GM12878 (cell line): ENCODE results near the gene ZBTB21. TPM values are rescaled to one million over a fixed set of nuclear protein-coding genes. Genes with fewer than 3 reads are reported as not detected.

Experiments used
- ATAC-seq: fragments of 200-7000 bp; cut with Tn5 transposase; 3 replicates; pipeline ENCODE4 v1.9.1; 2020; ENCODE audit warnings: mild to moderate bottlenecking, moderate library complexity
- BruUV-seq: library from RNA; stranded (reverse); fragments of 400-500 nt; replicated peaks from 2 replicates; lab custom pipeline; 2021; lab: Mats Ljungman, UMichigan
- CTCF ChIA-PET: fragments of 300-600 bp; sonication (Branson Sonifier 250); formaldehyde crosslinking; extraction: SDS; loops from one replicate; lab custom pipeline; 2021; ENCODE audit warnings: inconsistent platforms; lab: Yijun Ruan, JAX
- POLR2A ChIA-PET: fragments of 350-600 bp; formaldehyde crosslinking; extraction: SDS; loops from one replicate; lab custom pipeline; 2021; ENCODE audit warnings: inconsistent platforms; lab: Charles Lee
- RAD21 ChIA-PET: fragments of 300-600 bp; sonication (Branson Sonifier 250); formaldehyde crosslinking; loops from one replicate; lab custom pipeline; 2023; ENCODE audit warnings: antibody characterized with exemption; ENCODE audit not compliant: unreplicated experiment; lab: Charles Lee
- SMC1A ChIA-PET: fragments of 300-600 bp; sonication (Branson Sonifier 250); formaldehyde crosslinking; loops from one replicate; lab custom pipeline; 2023; ENCODE audit not compliant: unreplicated experiment, uncharacterized antibody; lab: Charles Lee
- DNase-seq: peaks from one replicate; pipeline ENCODE4 v3.0.0-alpha.2; 2011; ENCODE audit warnings: low read depth, low spot score
- FAIRE-seq: peaks from 3 replicates; lab custom pipeline; 2011; peaks lifted over from hg19 to GRCh38; lab: Jason Lieb, UNC
- H2AFZ ChIP-seq: 2 replicates; pipeline ENCODE4 v1.6.0; 2011; ENCODE audit warnings: low read depth, low read length, control low read depth; ENCODE audit not compliant: control insufficient read depth
- H3K27ac ChIP-seq: 2 replicates; pipeline ENCODE4 v1.5.1; 2011; ENCODE audit warnings: control low read depth; ENCODE audit not compliant: control insufficient read depth, insufficient read depth
- H3K27me3 ChIP-seq, 2 experiments: replicated peaks in 1 of 2; 2 replicates each; pipeline versions ENCODE4 v1.6.0 to v1.6.1; 2011; ENCODE audit warnings: low read length in 1 of 2; ENCODE audit not compliant: control insufficient read depth in 2 of 2, insufficient read depth in 2 of 2
- H3K36me3 ChIP-seq, 2 experiments: 2 replicates each; pipeline ENCODE4 v1.5.1; 2011; ENCODE audit warnings: low read length in 1 of 2; ENCODE audit not compliant: control insufficient read depth in 2 of 2, insufficient read depth in 2 of 2
- H3K4me1 ChIP-seq: 2 replicates; pipeline ENCODE4 v1.6.1; 2011; ENCODE audit warnings: mild to moderate bottlenecking, low read length, moderate library complexity, mixed read lengths; ENCODE audit not compliant: control insufficient read depth, insufficient read depth
- H3K4me2 ChIP-seq: 2 replicates; pipeline ENCODE4 v1.6.0; 2011; ENCODE audit warnings: control low read depth; ENCODE audit not compliant: control insufficient read depth, insufficient read depth
- H3K4me3 ChIP-seq: fragments of 200-600 bp; sonication (generic); 2 replicates; pipeline ENCODE4 v1.5.1; 2016
- H3K79me2 ChIP-seq: 2 replicates; pipeline ENCODE4 v1.6.0; 2011; ENCODE audit warnings: low read length; ENCODE audit not compliant: control insufficient read depth, insufficient read depth
- H3K9ac ChIP-seq: 2 replicates; pipeline ENCODE4 v1.8.0; 2011; ENCODE audit warnings: low read length, control low read depth, mixed read lengths; ENCODE audit not compliant: control insufficient read depth, insufficient read depth
- H3K9me3 ChIP-seq: replicated peaks from 3 replicates; pipeline ENCODE4 v1.5.1; 2011; ENCODE audit warnings: mild to moderate bottlenecking, low read length; ENCODE audit not compliant: control insufficient read depth, insufficient read depth
- H4K20me1 ChIP-seq: 2 replicates; pipeline ENCODE4 v1.6.0; 2011; ENCODE audit not compliant: control insufficient read depth, insufficient read depth
- CTCF ChIP-seq, 3 experiments: IDR thresholded peaks in 2 of 3; conservative IDR thresholded peaks in 1 of 3; 2 replicates each; pipeline ENCODE4 v1.5.1; 2011; ENCODE audit warnings: low read depth in 3 of 3, low read length in 3 of 3, mild to moderate bottlenecking in 3 of 3, control low read depth in 2 of 3, moderate library complexity in 2 of 3, inconsistent platforms in 1 of 3, mixed read lengths in 1 of 3; ENCODE audit not compliant: control insufficient read depth in 2 of 3, insufficient read depth in 1 of 3; ENCODE audit errors: extremely low read depth in 1 of 3
- E4F1 ChIP-seq: fragments of 450-650 bp; IDR thresholded peaks from 2 replicates; pipeline ENCODE4 v1.6.1; 2018; ENCODE audit warnings: borderline replicate concordance, mild to moderate bottlenecking; ENCODE audit not compliant: partially characterized antibody
- HDAC6 ChIP-seq: fragments of 200-600 bp; sonication (generic); IDR thresholded peaks from one replicate; pipeline ENCODE4 v1.8.0; 2017; ENCODE audit warnings: antibody characterized with exemption; ENCODE audit not compliant: unreplicated experiment
- IRF5 ChIP-seq: fragments of 450-650 bp; IDR thresholded peaks from 2 replicates; pipeline ENCODE4 v1.6.1; 2017; ENCODE audit warnings: borderline replicate concordance
- NBN ChIP-seq: fragments of 450-650 bp; IDR thresholded peaks from 2 replicates; pipeline ENCODE4 v1.6.1; 2016
- NR2C2 ChIP-seq: IDR thresholded peaks from 2 replicates; pipeline ENCODE4 v1.6.1; 2011; ENCODE audit warnings: borderline replicate concordance, low read depth; ENCODE audit not compliant: control insufficient read depth, insufficient read length
- POLR2AphosphoS5 ChIP-seq: IDR thresholded peaks from 2 replicates; pipeline ENCODE4 v1.6.1; 2011; ENCODE audit warnings: mild to moderate bottlenecking, low read length, inconsistent platforms
- REST ChIP-seq: IDR thresholded peaks from 2 replicates; pipeline ENCODE4 v1.6.1; 2012; ENCODE audit warnings: mild to moderate bottlenecking, low read depth, low read length
- YBX1 ChIP-seq: fragments of 450-650 bp; IDR thresholded peaks from 2 replicates; pipeline ENCODE4 v1.6.1; 2016; ENCODE audit warnings: antibody characterized with exemption
- WGBS: methylation state at CpG from one replicate; pipeline ENCODE4 v1.1.6; 2016; ENCODE audit warnings: low lambda C conversion rate; ENCODE audit not compliant: insufficient replicate concordance, insufficient coverage; ENCODE audit errors: missing lambda C conversion rate; 5-methylcytosine and 5-hydroxymethylcytosine counted together
- in situ Hi-C: fragments of 300-500 bp; cut with MboI; formaldehyde crosslinking; loops from 9 replicates; pipeline ENCODE4 v1.14.3; 2018; ENCODE audit warnings: mixed read lengths
- intact Hi-C: fragments of 100-400 bp; cut with micrococcal nuclease; formaldehyde crosslinking; loops from one replicate; pipeline ENCODE4 v1.14.2; 2022; ENCODE audit not compliant: unreplicated experiment
- polyA plus RNA-seq, 11 experiments: library from polyadenylated mRNA; depleted of rRNA in 4 of 11; unstranded in 6 of 11; stranded (reverse) in 5 of 11; fragments of >200 nt; fragmentation: Nextera tagmentation in 4 of 11; fragmentation: Illumina TruSeq in 1 of 11; extraction: Ambion mirVana in 4 of 11; extraction: Trizol in 1 of 11; gene quantifications; 1 replicate in 1 of 11; 2 replicates in 10 of 11; pipeline versions ENCODE4 v1.2.1 to v1.2.3, GENCODE V29; 2011 to 2016; ENCODE audit warnings: inconsistent platforms in 2 of 11, missing spikeins in 2 of 11, low read depth in 1 of 11
- total RNA-seq, 4 experiments: library from RNA; depleted of rRNA in 3 of 4; stranded (reverse); fragments of >200 nt in 3 of 4; fragmentation: Illumina TruSeq in 1 of 4; extraction: Trizol in 1 of 4; gene quantifications; 2 replicates each; pipeline versions ENCODE4 v1.2.1 to v1.2.3, GENCODE V29; 2013 to 2021

ZBTB21 gene
- total and polyA plus RNA-seq, 10 of the 15 experiments (the other 5 are each of a cell fraction or from before 2014, with no cell fraction given) = 1.8 to 21.6 (median 10.6) TPM

GRCh38 chr21:42055425-42055824 is 45.3 kb upstream of the ZBTB21 start:
- H3K27ac ChIP-seq = no peak overlapping the region
- no peak overlapping the region for H3K4me3 ChIP-seq
- H3K36me3 ChIP-seq = no peaks in the 10 kb centered on the region
- in situ Hi-C loops (no loop called here), intact Hi-C loops (no loop called here)
- no peaks in the 10 kb centered on the region for H3K4me1 ChIP-seq
- ChIA-PET SMC1A (no interaction called here), RAD21 (no interaction called here), CTCF (no interaction called here), POLR2A (no interaction called here)
- TF ChIP-seq YBX1 (no peak), CTCF (IDR thresholded peaks at IDR 0.05 in 2 of 3, conservative IDR thresholded peaks at IDR 0.05 in 1 of 3; ENCODE audit: control insufficient read depth in 2 of 3, extremely low read depth in 1 of 3, insufficient read depth in 1 of 3, low read depth in 3 of 3, low read length in 3 of 3) (no peak), POLR2AphosphoS5 (no peak), NR2C2 (no peak), REST (no peak), IRF5 (no peak), HDAC6 (no peak), E4F1 (no peak), NBN (no peak)
- no peaks in the 10 kb centered on the region for H3K79me2 ChIP-seq
- H4K20me1 ChIP-seq = no peaks in the 10 kb centered on the region
- H2AFZ ChIP-seq = no peak overlapping the region
- no peak overlapping the region for H3K9ac ChIP-seq
- no peak for DNase-seq
- WGBS = 83% methylated on average over 9 of the region's 9 CpGs
- H3K4me2 ChIP-seq = no peak overlapping the region
- no peak for ATAC-seq
- no TSS peak for BruUV-seq
- H3K9me3 ChIP-seq = no peaks in the 10 kb centered on the region
- FAIRE-seq = no peak
- H3K27me3 ChIP-seq = no peaks in the 10 kb centered on the region
